DND-41 (cell line): Measurements from ENCODE around the gene TOGARAM2.

Experiments used
- ATAC-seq: fragments of 200-7000 bp; cut with Tn5 transposase; 3 replicates; pipeline ENCODE4 v1.9.1; 2021; ENCODE audit warnings: low read depth; ENCODE audit not compliant: insufficient read depth
- DNase-seq: peaks from one replicate; pipeline ENCODE4 v3.0.0-alpha.2; 2020
- H2AFZ ChIP-seq: 2 replicates; pipeline ENCODE4 v1.6.0; 2012; ENCODE audit warnings: low read depth, low read length
- H3K27ac ChIP-seq: 2 replicates; pipeline ENCODE4 v1.5.1; 2012; ENCODE audit warnings: low read length, inconsistent platforms
- H3K27me3 ChIP-seq: fragments of 200-600 bp; sonication (generic); 2 replicates; pipeline ENCODE4 v1.6.0; 2012; ENCODE audit warnings: low read length, mild to moderate bottlenecking, inconsistent platforms; ENCODE audit not compliant: insufficient read depth, poor library complexity
- H3K36me3 ChIP-seq: 2 replicates; pipeline ENCODE4 v1.5.1; 2012; ENCODE audit warnings: low read length, inconsistent platforms; ENCODE audit not compliant: insufficient read depth
- H3K4me1 ChIP-seq: 2 replicates; pipeline ENCODE4 v1.5.1; 2012; ENCODE audit warnings: mild to moderate bottlenecking, low read length; ENCODE audit not compliant: insufficient read depth
- H3K4me2 ChIP-seq: 2 replicates; pipeline ENCODE4 v1.6.0; 2012; ENCODE audit warnings: mild to moderate bottlenecking, moderate library complexity, low read length, inconsistent platforms; ENCODE audit not compliant: insufficient read depth
- H3K4me3 ChIP-seq, 2 experiments: fragments of 200-600 bp in 1 of 2; shearing (Covaris generic) in 1 of 2; 2 replicates each; pipeline ENCODE4 v1.5.1; 2012 to 2016; ENCODE audit warnings: inconsistent platforms in 2 of 2, low read length in 2 of 2, mild to moderate bottlenecking in 2 of 2, low read depth in 1 of 2, moderate library complexity in 1 of 2
- H3K79me2 ChIP-seq: 2 replicates; pipeline ENCODE4 v1.6.0; 2012; ENCODE audit warnings: low read length, inconsistent platforms; ENCODE audit not compliant: insufficient read depth
- H3K9ac ChIP-seq: 2 replicates; pipeline ENCODE4 v1.6.0; 2012; ENCODE audit warnings: low read depth, mild to moderate bottlenecking, inconsistent platforms, low read length, moderate library complexity
- H3K9me3 ChIP-seq: 2 replicates; pipeline ENCODE4 v1.5.1; 2012; ENCODE audit warnings: low read length, moderate library complexity, mild to moderate bottlenecking, inconsistent platforms; ENCODE audit not compliant: insufficient read depth, severe bottlenecking
- H4K20me1 ChIP-seq: 2 replicates; pipeline ENCODE4 v1.6.0; 2012; ENCODE audit warnings: low read length; ENCODE audit not compliant: insufficient read depth
- CTCF ChIP-seq: IDR thresholded peaks from 2 replicates; pipeline ENCODE4 v1.5.1; 2012; ENCODE audit warnings: borderline replicate concordance, low read length, moderate library complexity, mild to moderate bottlenecking; ENCODE audit not compliant: poor library complexity, severe bottlenecking; ENCODE audit errors: extremely low read depth
- EZH2 ChIP-seq: IDR thresholded peaks from 3 replicates; pipeline ENCODE4 v1.6.1; 2012; ENCODE audit warnings: borderline replicate concordance, low read depth, mild to moderate bottlenecking, moderate library complexity, low read length, inconsistent platforms; ENCODE audit not compliant: severe bottlenecking

Gene TOGARAM2

GRCh38 chr2:28982381-28982950 is 1.4 kb downstream of the TOGARAM2 start:
- ATAC-seq (no peak), DNase-seq (no peak)
- Histone ChIP-seq H3K27ac (no peak overlapping the region), H3K9ac (no peak overlapping the region), H2AFZ (no peak overlapping the region), H3K9me3 (no peaks in the 10 kb centered on the region), H3K4me1 (no peaks in the 10 kb centered on the region), H3K79me2 (no peaks in the 10 kb centered on the region), H3K36me3 (no peaks in the 10 kb centered on the region), H4K20me1 (no peaks in the 10 kb centered on the region), H3K4me3 (no peak overlapping the region), H3K4me2 (no peak overlapping the region), H3K27me3 (no peaks in the 10 kb centered on the region)
- TF ChIP-seq EZH2: no peak
- TF ChIP-seq CTCF: no peak

- Histone ChIP-seq H3K9ac (no peak overlapping the region), H3K4me2 (no peak overlapping the region), H3K4me3 (no peak overlapping the region), H3K9me3 (no peaks in the 10 kb centered on the region), H3K79me2 (no peaks in the 10 kb centered on the region), H3K36me3 (no peaks in the 10 kb centered on the region), H2AFZ (no peak overlapping the region), H3K27ac (no peak overlapping the region), H3K4me1 (no peaks in the 10 kb centered on the region), H4K20me1 (no peaks in the 10 kb centered on the region), H3K27me3 (peaks cover 7% of the 10 kb centered on the region)
- TF ChIP-seq EZH2 (no peak), CTCF (no peak)
- no peak for ATAC-seq
- DNase-seq: no peak
Measured at GRCh38 chr2:28986429-28986828, 5.3 kb downstream of the TOGARAM2 start.

GRCh38 chr2:28989973-28990372 is 8.9 kb downstream of the TOGARAM2 start:
- Histone ChIP-seq H3K9ac (no peak overlapping the region), H3K9me3 (no peaks in the 10 kb centered on the region), H2AFZ (no peak overlapping the region), H3K4me2 (no peak overlapping the region), H3K27me3 (peaks cover 13% of the 10 kb centered on the region), H3K4me1 (no peaks in the 10 kb centered on the region), H3K27ac (no peak overlapping the region), H4K20me1 (no peaks in the 10 kb centered on the region), H3K4me3 (no peak overlapping the region), H3K79me2 (no peaks in the 10 kb centered on the region), H3K36me3 (no peaks in the 10 kb centered on the region)
- DNase-seq: no peak
- ATAC-seq: no peak
- TF ChIP-seq CTCF (no peak), EZH2 (no peak)

GRCh38 chr2:28990445-28990844 is 9.3 kb downstream of the TOGARAM2 start:
- Histone ChIP-seq H2AFZ (no peak overlapping the region), H3K4me2 (no peak overlapping the region), H3K79me2 (no peaks in the 10 kb centered on the region), H3K27me3 (peaks cover 13% of the 10 kb centered on the region), H3K4me3 (no peak overlapping the region), H3K27ac (no peak overlapping the region), H3K9me3 (no peaks in the 10 kb centered on the region), H3K36me3 (no peaks in the 10 kb centered on the region), H3K9ac (no peak overlapping the region), H4K20me1 (no peaks in the 10 kb centered on the region), H3K4me1 (no peaks in the 10 kb centered on the region)
- ATAC-seq: no peak
- DNase-seq: no peak
- TF ChIP-seq EZH2: no peak
- TF ChIP-seq CTCF: no peak
